Measurements from ENCODE around the gene PSTPIP1.

GRCh38 chr15:77014132-77015081, 19.5 kb downstream of the PSTPIP1 start:
- TF ChIP-seq CTCF (conservative IDR thresholded peaks at IDR 0.05; ENCODE audit: low read depth in 2 of 2): no peak
- TF ChIP-seq EZH2 (IDR thresholded peaks at IDR 0.05; ENCODE audit: low read depth, unreplicated experiment): no peak
- no peak for TF ChIP-seq NANOG (IDR thresholded peaks at IDR 0.05; ENCODE audit: borderline replicate concordance)
- no peak for TF ChIP-seq EZH2phosphoT487 (IDR thresholded peaks at IDR 0.05; ENCODE audit: unreplicated experiment)
- no peak for TF ChIP-seq REST (IDR thresholded peaks at IDR 0.05; ENCODE audit: unreplicated experiment)
- no peak for TF ChIP-seq JUNB (IDR thresholded peaks at IDR 0.05; ENCODE audit: unreplicated experiment)
- no peak for TF ChIP-seq POLR2AphosphoS5 (IDR thresholded peaks at IDR 0.05; ENCODE audit: low read depth)
- no peak for TF ChIP-seq CREB1 (CRISPR knock-in tag; IDR thresholded peaks at IDR 0.05; ENCODE audit: low read depth)
